GM18508 (cell line): ENCODE results near the gene PBX4.

ENCODE experiments used
- ATAC-seq: cut with Tn5 transposase; IDR thresholded peaks from one replicate; pipeline ENCODE4 v1.9.1; 2021; ENCODE audit warnings: moderate number of reproducible peaks; ENCODE audit not compliant: insufficient read depth, unreplicated experiment

Gene PBX4

GRCh38 chr19:19530889-19531288 is 87.6 kb downstream of the PBX4 start:
- ATAC-seq = no peak

- no peak for ATAC-seq
Observed at GRCh38 chr19:19530423-19530804, 88.1 kb downstream of the PBX4 start.

- no peak for ATAC-seq
Observed at GRCh38 chr19:19529783-19530422, 88.6 kb downstream of the PBX4 start.

GRCh38 chr19:19528721-19529490 is 89.6 kb downstream of the PBX4 start, which contains the start of gene YJEFN3:
YJEFN3 (plus strand) TSS chr19:19528911; CDS start chr19:19528933, 22 bp downstream.
- no peak for ATAC-seq

GRCh38 chr19:19527674-19528625 is 90.5 kb downstream of the PBX4 start:
- no peak for ATAC-seq

- no peak for ATAC-seq
Observed at GRCh38 chr19:19527371-19527656, 91.2 kb downstream of the PBX4 start.

GRCh38 chr19:19526581-19527370 is 91.7 kb downstream of the PBX4 start:
- no peak for ATAC-seq

GRCh38 chr19:19525611-19526380 is 92.7 kb downstream of the PBX4 start:
- no peak for ATAC-seq

GRCh38 chr19:19524053-19524452 is 94.4 kb downstream of the PBX4 start:
- no peak for ATAC-seq

GRCh38 chr19:19523177-19523576 is 95.3 kb downstream of the PBX4 start:
- ATAC-seq = no peak

GRCh38 chr19:19520989-19521388 is 97.5 kb downstream of the PBX4 start:
- ATAC-seq = no peak

- ATAC-seq = no peak
Observed at GRCh38 chr19:19517235-19517619, 101.3 kb downstream of the PBX4 start.

- ATAC-seq = peak; percentile 63
Observed at GRCh38 chr19:19515642-19516519, 102.6 kb downstream of the PBX4 start, which contains the start of gene NDUFA13. NDUFA13 (plus strand) TSS chr19:19516225; CDS start chr19:19516239, 14 bp downstream.

- no peak for ATAC-seq
Observed at GRCh38 chr19:19514881-19515641, 103.4 kb downstream of the PBX4 start, which contains the start of gene TSSK6. TSSK6 (minus strand) TSS chr19:19515548; CDS start chr19:19515427, 121 bp downstream.

- ATAC-seq = no peak
Observed at GRCh38 chr19:19514215-19514657, 104.3 kb downstream of the PBX4 start.

GRCh38 chr19:19513682-19514081 is 104.8 kb downstream of the PBX4 start:
- no peak for ATAC-seq
